Mucosa of descending colon (tissue), 3 donors: ENCODE data around the gene SEMG1. TPM values are rescaled to one million over a fixed set of nuclear protein-coding genes. Genes with fewer than 3 reads are reported as not detected.

Source experiments
- ATAC-seq: fragments of 200-7000 bp; cut with Tn5 transposase; one replicate; pipeline ENCODE4 v1.9.1; 2020; ENCODE audit warnings: mild to moderate bottlenecking, moderate library complexity
- DNase-seq, 3 donors: peaks; one replicate each; pipeline ENCODE4 v3.0.0-alpha.2; 2020
- H3K36me3 ChIP-seq: fragments of 200-600 bp; one replicate; pipeline ENCODE4 v1.8.0; 2021; ENCODE audit warnings: low read depth, mild to moderate bottlenecking
- H3K4me1 ChIP-seq: fragments of 200-600 bp; one replicate; pipeline ENCODE4 v1.8.0; 2021; ENCODE audit warnings: low read depth, mild to moderate bottlenecking
- H3K4me3 ChIP-seq: fragments of 200-600 bp; one replicate; pipeline ENCODE4 v1.8.0; 2021; ENCODE audit warnings: mild to moderate bottlenecking
- H3K9me3 ChIP-seq: fragments of 200-600 bp; one replicate; pipeline ENCODE4 v1.8.0; 2021; ENCODE audit warnings: mild to moderate bottlenecking
- CTCF ChIP-seq: fragments of 200-600 bp; IDR thresholded peaks from one replicate; pipeline ENCODE4 v1.8.0; 2022; ENCODE audit warnings: antibody characterized with exemption, mild to moderate bottlenecking
- intact Hi-C, 2 donors: fragments of 100-400 bp; cut with DNase I in 1 of 2; cut with micrococcal nuclease in 1 of 2; formaldehyde crosslinking; loops; one replicate each; pipeline versions ENCODE4 v1.11.0 to v1.11.1; 2022; cut with DNase I, micrococcal nuclease
- total RNA-seq, 3 donors: library from RNA; stranded (reverse); fragmentation: NEBNext Ultra II Directional in 2 of 3; extraction: Animal tissue kit (Norgen Biotek cat#: 25700) in 2 of 3; gene quantifications; one replicate each; pipeline versions ENCODE4 v1.2.1 to v1.2.4, GENCODE V29; 2021 to 2023
- donor health status: DM: no; HTN: no; CAD: no; lungs with moderate emphysema.
- donor health status: DM: no; HTN: no; CAD: no.
- donor health status: DM: no; HTN: yes; CAD: no.

The SEMG1 gene
- total RNA-seq, 3 donors from 2014 or later, result not detected

- intact Hi-C loops, result no loop called here
- H3K36me3 ChIP-seq, result no peaks in the 10 kb centered on the region
- ATAC-seq (no peak), DNase-seq (no peak)
- H3K4me3 ChIP-seq, result no peak overlapping the region
- no peaks in the 10 kb centered on the region for H3K4me1 ChIP-seq
- no peak for TF ChIP-seq CTCF
- no peaks in the 10 kb centered on the region for H3K9me3 ChIP-seq
Measured at GRCh38 chr20:45223136-45223535, 16.3 kb downstream of the SEMG1 start.

- no peak for TF ChIP-seq CTCF
- DNase-seq (no peak), ATAC-seq (no peak)
- Histone ChIP-seq H3K4me3 (no peak overlapping the region), H3K4me1 (no peaks in the 10 kb centered on the region), H3K9me3 (no peaks in the 10 kb centered on the region), H3K36me3 (no peaks in the 10 kb centered on the region)
- intact Hi-C loops, result no loop called here
Measured at GRCh38 chr20:45226287-45226686, 19.5 kb downstream of the SEMG1 start.

- intact Hi-C loops, result no loop called here
- ATAC-seq (peak; percentile 96), DNase-seq (peak; percentile 80 to 87 (median 84))
- no peaks in the 10 kb centered on the region for H3K9me3 ChIP-seq
- H3K4me1 ChIP-seq, result no peaks in the 10 kb centered on the region
- no peaks in the 10 kb centered on the region for H3K36me3 ChIP-seq
- TF ChIP-seq CTCF, result peak; percentile 68
- H3K4me3 ChIP-seq, result no peak overlapping the region
Measured at GRCh38 chr20:45229264-45230056, 22.6 kb downstream of the SEMG1 start.

GRCh38 chr20:45230631-45231030 is 23.8 kb downstream of the SEMG1 start:
- intact Hi-C loops, result no loop called here

GRCh38 chr20:45235995-45236394 is 29.2 kb downstream of the SEMG1 start:
- DNase-seq (peak in 1 of 3 donors; percentile 35), ATAC-seq (peak; percentile 70)
- Histone ChIP-seq H3K36me3 (no peaks in the 10 kb centered on the region), H3K9me3 (peaks cover 4% of the 10 kb centered on the region), H3K4me1 (no peaks in the 10 kb centered on the region), H3K4me3 (no peak overlapping the region)
- TF ChIP-seq CTCF, result no peak
- intact Hi-C loops, result no loop called here

More at GRCh38 chr20:45230631-45231030, 23.8 kb downstream of the SEMG1 start:
- H3K36me3 ChIP-seq, result no peaks in the 10 kb centered on the region
- no peak overlapping the region for H3K4me3 ChIP-seq
- DNase-seq (no peak), ATAC-seq (no peak)
- no peak for TF ChIP-seq CTCF
- no peaks in the 10 kb centered on the region for H3K4me1 ChIP-seq
- peaks cover 4% of the 10 kb centered on the region for H3K9me3 ChIP-seq
